Hepatocyte (in vitro differentiated cells): ENCODE data around the gene DNAH9.

Experiments used
- CTCF ChIP-seq: fragments of 200-600 bp; sonication (generic); IDR thresholded peaks from 2 replicates; pipeline ENCODE4 v1.5.1; 2016; ENCODE audit warnings: antibody characterized with exemption, mild to moderate bottlenecking; ENCODE audit not compliant: poor library complexity
- EZH2 ChIP-seq: fragments of 200-600 bp; sonication (generic); IDR thresholded peaks from 2 replicates; pipeline ENCODE4 v1.6.1; 2016; ENCODE audit warnings: antibody characterized with exemption, mild to moderate bottlenecking, borderline replicate concordance

DNA sequence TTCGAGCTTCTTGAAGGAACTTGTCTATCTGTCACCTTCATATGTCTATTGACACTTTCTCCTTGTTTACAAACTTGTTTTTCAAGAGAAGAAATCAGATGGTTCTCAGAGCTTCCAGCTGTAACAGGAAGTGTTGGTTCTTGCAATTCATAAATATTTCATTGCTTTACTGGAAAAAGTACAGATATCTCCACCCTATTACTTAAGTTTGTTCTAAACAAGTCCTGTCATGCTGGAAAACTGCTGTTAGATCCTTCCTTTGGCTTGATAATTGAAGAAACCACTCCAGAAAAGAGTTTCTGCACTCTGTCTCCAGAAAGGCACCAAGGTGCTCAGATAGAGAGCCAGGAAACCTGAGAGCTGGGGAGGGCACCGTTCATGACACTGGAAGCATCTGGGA is 181.6 kb downstream of the DNAH9 start:
- TF ChIP-seq CTCF = no peak
- TF ChIP-seq EZH2 = no peak
